HTR-8/SVneo (cell line): Measurements from ENCODE around the gene ENDOU.
"Not testable (repeated sequence)": the region's sequence is repeated elsewhere in the genome, so short reads cannot be mapped to it uniquely, and the experiment has no call there.

Source experiments
- DNase-seq: peaks from one replicate; pipeline ENCODE4 v3.0.0; 2011; ENCODE audit warnings: low spot score, mixed read lengths; ENCODE audit not compliant: insufficient read length
- FAIRE-seq: peaks from 2 replicates; lab custom pipeline; 2011; peaks lifted over from hg19 to GRCh38; lab: Jason Lieb, UNC

ENDOU gene

GRCh38 chr12:47705566-47706425 is 19.5 kb downstream of the ENDOU start, which contains the start of gene RPAP3:
Gene RPAP3, minus strand, starts transcription at chr12:47706030. Its CDS starts 3,190 bp downstream, at chr12:47702840.
- peak; percentile 90 for DNase-seq
- FAIRE-seq, result peak; percentile 85

GRCh38 chr12:47705229-47705565 is 20.1 kb downstream of the ENDOU start:
- FAIRE-seq (no peak), DNase-seq (no peak)

- FAIRE-seq (no peak), DNase-seq (no peak)
These were observed 20.6 kb downstream of the ENDOU start for GRCh38 chr12:47704719-47705118.

- FAIRE-seq (no peak), DNase-seq (no peak)
These were observed 25.0 kb downstream of the ENDOU start for GRCh38 chr12:47700263-47700662.

GRCh38 chr12:47698631-47699030 is 26.7 kb downstream of the ENDOU start:
- no peak for FAIRE-seq
- no peak for DNase-seq

- DNase-seq (no peak), FAIRE-seq (no peak)
These were observed 27.2 kb downstream of the ENDOU start for GRCh38 chr12:47698055-47698454.

- no peak for FAIRE-seq
- no peak for DNase-seq
These were observed 36.1 kb downstream of the ENDOU start for GRCh38 chr12:47689215-47689614.

- FAIRE-seq (no peak), DNase-seq (no peak)
These were observed 37.7 kb downstream of the ENDOU start for GRCh38 chr12:47687636-47688035.

- peak; percentile 79 for FAIRE-seq
- DNase-seq, result peak; percentile 36
These were observed 38.5 kb downstream of the ENDOU start for GRCh38 chr12:47686645-47687240.

GRCh38 chr12:47679785-47680184 is 45.5 kb downstream of the ENDOU start:
- FAIRE-seq, result no peak
- no peak for DNase-seq

- DNase-seq (no peak), FAIRE-seq (no peak)
These were observed 53.2 kb downstream of the ENDOU start for GRCh38 chr12:47672068-47672467.

GRCh38 chr12:47667935-47668334 is 57.4 kb downstream of the ENDOU start:
- not testable (repeated sequence) for DNase-seq, FAIRE-seq
